GM12872 (cell line): ENCODE measurements around the gene ARHGEF28.

Source experiments
- CTCF ChIP-seq: IDR thresholded peaks from 3 replicates; pipeline ENCODE4 v1.5.1; 2011; ENCODE audit warnings: low read depth, mild to moderate bottlenecking, low read length, moderate library complexity; ENCODE audit not compliant: insufficient read depth

ARHGEF28 gene

GRCh38 chr5:73661753-73662152, 35.8 kb downstream of the ARHGEF28 start:
- TF ChIP-seq CTCF, result no peak

DNA sequence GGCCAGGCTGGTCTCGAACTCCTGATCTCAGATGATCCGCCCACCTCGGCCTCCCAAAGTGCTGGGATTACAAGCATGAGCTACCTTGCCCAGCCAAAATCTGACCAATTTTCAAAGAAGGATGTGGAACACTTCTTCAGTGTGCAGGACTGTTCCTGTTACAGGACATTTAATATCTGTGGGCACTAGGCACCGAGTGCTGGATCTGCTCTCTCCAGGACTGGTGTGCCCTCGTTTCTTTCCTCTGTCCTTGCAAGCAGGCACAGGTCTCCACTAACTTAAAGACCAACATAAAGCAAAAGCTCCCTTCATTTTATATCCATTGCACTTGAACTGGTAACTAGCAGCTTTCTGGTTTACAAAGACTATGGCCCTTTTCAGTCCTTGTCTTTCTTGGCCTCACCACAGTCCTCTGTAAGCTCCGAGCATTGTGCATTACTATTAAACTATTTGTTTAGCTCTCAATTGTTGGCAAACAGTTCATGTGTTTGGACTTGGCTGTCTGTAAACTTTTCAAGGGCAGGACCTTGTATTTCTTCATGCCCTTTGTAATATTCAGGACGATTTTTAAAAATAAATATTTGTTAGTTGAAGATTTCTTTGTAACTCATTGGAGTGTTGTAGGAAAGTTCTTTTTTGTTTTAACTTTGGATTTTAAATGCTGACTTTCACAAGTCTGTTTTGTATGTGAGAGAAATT, 37.3 kb downstream of the ARHGEF28 start:
- no peak for TF ChIP-seq CTCF

- no peak for TF ChIP-seq CTCF
Measured at GRCh38 chr5:73663860-73664240, 37.9 kb downstream of the ARHGEF28 start.

GRCh38 chr5:73664796-73665195, 38.8 kb downstream of the ARHGEF28 start:
- no peak for TF ChIP-seq CTCF

DNA sequence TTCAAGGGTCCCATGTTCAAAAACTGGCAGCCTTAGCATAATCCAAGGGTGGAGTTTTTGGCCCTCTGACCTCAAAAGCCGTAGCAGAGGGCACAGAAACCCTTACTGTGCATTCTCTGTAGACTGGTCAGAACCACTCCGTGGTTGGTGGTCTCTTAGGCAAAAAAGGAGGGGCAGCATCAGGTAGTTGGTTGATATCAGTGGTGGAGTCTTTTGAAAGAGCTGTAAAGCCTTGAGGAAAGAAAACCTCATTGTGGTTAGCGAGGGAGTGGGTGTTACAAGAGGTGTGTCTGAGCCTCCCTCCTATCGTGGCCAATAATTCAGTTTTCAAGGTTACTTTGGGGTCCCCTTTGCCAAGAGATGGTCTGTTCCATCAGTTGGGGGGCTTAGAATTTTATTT, 40.9 kb downstream of the ARHGEF28 start:
- TF ChIP-seq CTCF, result no peak

GRCh38 chr5:73668017-73668416, 42.0 kb downstream of the ARHGEF28 start:
- TF ChIP-seq CTCF, result no peak

DNA sequence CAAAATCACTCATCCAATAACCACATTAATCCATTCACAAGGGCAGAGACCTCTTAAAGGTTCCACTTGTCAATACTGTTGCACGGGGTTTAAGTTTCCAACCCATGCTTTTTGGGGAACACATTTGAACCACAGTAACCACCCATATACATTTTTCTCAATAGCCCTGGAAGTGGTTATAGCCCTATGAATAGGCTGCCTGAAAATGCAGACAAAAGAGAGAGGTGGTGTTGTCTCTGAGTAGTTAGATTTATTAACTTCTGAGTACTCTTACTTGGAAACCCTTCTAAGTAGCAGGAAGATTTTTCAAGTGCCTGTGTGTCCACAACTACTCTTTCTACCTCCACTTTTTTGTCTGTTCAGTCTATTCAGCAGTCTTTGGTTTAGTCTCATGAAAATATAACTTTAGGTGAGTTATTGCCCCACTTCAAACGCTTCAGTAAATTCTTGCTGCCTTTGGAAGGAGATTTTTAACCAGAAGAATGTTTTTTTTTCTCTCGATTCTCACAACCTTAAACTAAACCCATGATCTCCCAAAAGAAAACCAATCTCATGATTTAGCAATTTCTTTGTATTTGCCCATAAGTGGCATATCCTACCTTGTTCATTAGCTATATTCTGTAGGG, 42.6 kb downstream of the ARHGEF28 start:
- TF ChIP-seq CTCF, result no peak
